Effector memory CD8-positive, alpha-beta T cell (primary cell): Measurements from ENCODE around the gene S1PR3.

Source experiments
- ATAC-seq: fragments of 150-1000 bp; cut with Tn5 transposase; replicated peaks from 2 replicates; pipeline ENCODE4 v1.10.0; 2021; ENCODE audit warnings: mild to moderate bottlenecking, moderate library complexity
- DNase-seq, 3 experiments: peaks; one replicate each; pipeline ENCODE4 v3.0.0; 2021
- H3K27ac Mint-ChIP-seq, 2 donors: one replicate each; pipeline ENCODE4 v1.8.0; 2022; ENCODE audit warnings: mild to moderate bottlenecking in 2 of 2, mixed read lengths in 2 of 2, moderate library complexity in 2 of 2
- H3K27me3 Mint-ChIP-seq, 2 donors: one replicate each; pipeline ENCODE4 v1.8.0; 2022; ENCODE audit warnings: mixed read lengths in 2 of 2
- H3K36me3 Mint-ChIP-seq: one replicate; pipeline ENCODE4 v1.8.0; 2022; ENCODE audit warnings: mild to moderate bottlenecking, moderate library complexity, mixed read lengths; ENCODE audit not compliant: insufficient read depth
- H3K4me1 Mint-ChIP-seq, 2 donors: one replicate each; pipeline ENCODE4 v1.8.0; 2022; ENCODE audit warnings: low read depth in 2 of 2, mixed read lengths in 2 of 2
- H3K4me3 Mint-ChIP-seq, 2 donors: one replicate each; pipeline ENCODE4 v1.8.0; 2022; ENCODE audit warnings: mild to moderate bottlenecking in 2 of 2, mixed read lengths in 2 of 2, moderate library complexity in 2 of 2
- H3K9me3 Mint-ChIP-seq, 2 donors: one replicate each; pipeline ENCODE4 v1.8.0; 2022; ENCODE audit warnings: mixed read lengths in 2 of 2

Gene S1PR3

DNA sequence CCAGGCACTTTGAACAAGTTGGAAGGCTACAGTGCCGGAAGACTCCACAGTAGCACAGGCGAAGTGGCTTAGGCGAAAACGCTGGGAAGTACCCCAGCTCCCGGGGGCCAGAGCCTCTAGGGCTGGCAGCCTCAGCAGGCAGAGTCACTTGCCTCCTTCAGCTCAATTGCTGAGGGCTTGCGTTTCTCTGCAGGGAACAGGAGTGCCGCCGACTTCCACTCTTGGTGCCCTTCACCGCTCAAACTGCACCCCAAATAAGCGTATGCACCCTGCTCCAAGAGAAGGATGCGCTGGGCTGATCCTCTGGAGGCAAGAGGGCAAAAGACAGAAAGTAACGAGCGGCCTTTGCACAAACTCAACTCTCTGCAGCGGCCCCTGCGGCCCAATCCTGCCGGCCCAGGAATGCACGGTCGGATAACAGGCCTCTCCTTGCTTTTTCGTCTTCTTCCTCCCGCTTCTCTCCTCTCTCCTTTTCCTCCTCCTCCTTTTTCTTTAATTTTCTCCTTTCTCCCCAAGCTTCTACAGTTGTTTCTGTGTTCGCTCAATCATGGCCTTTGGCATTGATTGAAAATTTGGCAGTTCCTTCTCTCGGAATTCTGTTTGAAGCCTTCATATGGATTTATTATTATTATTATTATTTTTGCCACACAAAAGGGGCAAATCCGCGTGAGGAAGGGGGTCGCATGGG is 1.1 kb upstream of the S1PR3 start:
- Mint-ChIP-seq H3K36me3 (no peaks in the 10 kb centered on the region), H3K4me1 (peaks cover 0 to 7% of the 10 kb centered on the region in 2 donors), H3K27me3 (peaks cover 66 to 73% of the 10 kb centered on the region in 2 donors), H3K9me3 (no peaks in the 10 kb centered on the region), H3K4me3 (no peak overlapping the region), H3K27ac (no peak overlapping the region)
- DNase-seq (no peak), ATAC-seq (no peak)

- no peak for ATAC-seq
- no peak overlapping the region for H3K27ac Mint-ChIP-seq
- peaks cover 61 to 76% of the 10 kb centered on the region in 2 donors for H3K27me3 Mint-ChIP-seq
- no peaks in the 10 kb centered on the region for H3K9me3 Mint-ChIP-seq
- H3K4me3 Mint-ChIP-seq = no peak overlapping the region
- DNase-seq = no peak
- H3K4me1 Mint-ChIP-seq = peaks cover 0 to 7% of the 10 kb centered on the region in 2 donors
- H3K36me3 Mint-ChIP-seq = no peaks in the 10 kb centered on the region
These were observed 571 bp upstream of the S1PR3 start for GRCh38 chr9:88990729-88991065.

GRCh38 chr9:88992556-88992955 is 1.3 kb downstream of the S1PR3 start:
- Mint-ChIP-seq H3K4me3 (no peak overlapping the region), H3K9me3 (no peaks in the 10 kb centered on the region), H3K36me3 (no peaks in the 10 kb centered on the region), H3K27me3 (peaks cover 47 to 70% of the 10 kb centered on the region in 2 donors), H3K27ac (no peak overlapping the region), H3K4me1 (peaks cover 0 to 7% of the 10 kb centered on the region in 2 donors)
- DNase-seq (no peak), ATAC-seq (no peak)

DNA sequence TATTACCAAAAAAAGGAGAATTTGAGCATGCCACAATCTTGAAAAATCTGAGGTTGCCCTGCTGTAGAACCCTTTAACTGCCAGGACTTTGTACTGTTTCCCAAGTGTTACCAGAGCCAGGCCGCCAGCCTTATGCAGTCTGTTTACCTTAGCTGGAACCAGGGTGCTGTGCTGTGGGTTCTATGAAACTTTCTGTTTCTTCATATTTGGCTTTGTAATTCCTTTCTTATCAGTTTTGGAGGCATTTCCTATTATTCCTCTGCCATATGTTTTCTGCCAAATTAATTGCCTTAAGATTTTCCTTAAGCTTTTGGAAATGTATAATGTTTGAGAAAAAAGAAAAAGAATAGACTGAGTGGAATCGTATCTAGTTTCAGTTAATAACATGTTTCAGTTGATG is 2.1 kb downstream of the S1PR3 start:
- H3K4me3 Mint-ChIP-seq = no peak overlapping the region
- H3K36me3 Mint-ChIP-seq = no peaks in the 10 kb centered on the region
- peaks cover 45 to 64% of the 10 kb centered on the region in 2 donors for H3K27me3 Mint-ChIP-seq
- ATAC-seq = no peak
- peaks cover 0 to 7% of the 10 kb centered on the region in 2 donors for H3K4me1 Mint-ChIP-seq
- no peak for DNase-seq
- H3K9me3 Mint-ChIP-seq = no peaks in the 10 kb centered on the region
- H3K27ac Mint-ChIP-seq = no peak overlapping the region

DNA sequence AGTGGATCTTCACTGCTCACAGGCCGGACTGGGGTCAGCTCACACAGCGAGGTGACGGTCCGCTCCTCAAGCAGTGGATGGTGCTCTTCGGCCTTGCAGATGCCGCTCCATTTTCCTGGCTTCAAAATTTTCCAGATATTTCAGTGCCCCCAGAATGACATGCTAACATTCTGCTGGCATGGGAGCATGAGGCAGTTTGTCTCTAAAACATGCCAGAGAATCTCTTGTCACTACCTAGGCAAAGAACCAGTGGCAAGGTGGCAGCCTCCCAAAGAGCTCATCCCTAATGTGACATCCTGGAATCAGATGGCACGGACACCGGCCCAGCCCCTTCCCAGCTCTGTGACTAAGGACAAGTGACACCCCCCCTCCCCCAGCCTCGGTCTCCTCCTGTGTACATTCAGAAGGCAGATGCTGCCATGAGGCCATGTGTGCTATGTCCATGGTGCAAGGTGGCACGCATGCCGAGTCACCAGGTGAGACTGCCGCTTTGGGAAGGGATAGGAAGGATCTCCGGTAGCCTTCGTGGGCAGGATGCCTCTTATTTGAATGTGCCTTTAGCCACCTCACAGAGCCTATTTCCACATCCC is 2.7 kb downstream of the S1PR3 start:
- H3K9me3 Mint-ChIP-seq = no peaks in the 10 kb centered on the region
- no peak overlapping the region for H3K4me3 Mint-ChIP-seq
- H3K27ac Mint-ChIP-seq = no peak overlapping the region
- peaks cover 0 to 7% of the 10 kb centered on the region in 2 donors for H3K4me1 Mint-ChIP-seq
- H3K36me3 Mint-ChIP-seq = no peaks in the 10 kb centered on the region
- DNase-seq = no peak
- peaks cover 45 to 57% of the 10 kb centered on the region in 2 donors for H3K27me3 Mint-ChIP-seq
- no peak for ATAC-seq

- Mint-ChIP-seq H3K27ac (no peak overlapping the region), H3K27me3 (peaks cover 38 to 51% of the 10 kb centered on the region in 2 donors), H3K9me3 (no peaks in the 10 kb centered on the region), H3K36me3 (no peaks in the 10 kb centered on the region), H3K4me3 (no peak overlapping the region), H3K4me1 (peaks cover 0 to 1% of the 10 kb centered on the region in 2 donors)
- DNase-seq (no peak), ATAC-seq (no peak)
These were observed 3.4 kb downstream of the S1PR3 start for GRCh38 chr9:88994469-88995199.

- ATAC-seq (no peak), DNase-seq (no peak)
- Mint-ChIP-seq H3K4me3 (no peak overlapping the region), H3K36me3 (no peaks in the 10 kb centered on the region), H3K27me3 (peaks cover 35 to 45% of the 10 kb centered on the region in 2 donors), H3K4me1 (no peaks in the 10 kb centered on the region), H3K9me3 (no peaks in the 10 kb centered on the region), H3K27ac (no peak overlapping the region)
These were observed 3.9 kb downstream of the S1PR3 start for GRCh38 chr9:88995200-88995577.

DNA sequence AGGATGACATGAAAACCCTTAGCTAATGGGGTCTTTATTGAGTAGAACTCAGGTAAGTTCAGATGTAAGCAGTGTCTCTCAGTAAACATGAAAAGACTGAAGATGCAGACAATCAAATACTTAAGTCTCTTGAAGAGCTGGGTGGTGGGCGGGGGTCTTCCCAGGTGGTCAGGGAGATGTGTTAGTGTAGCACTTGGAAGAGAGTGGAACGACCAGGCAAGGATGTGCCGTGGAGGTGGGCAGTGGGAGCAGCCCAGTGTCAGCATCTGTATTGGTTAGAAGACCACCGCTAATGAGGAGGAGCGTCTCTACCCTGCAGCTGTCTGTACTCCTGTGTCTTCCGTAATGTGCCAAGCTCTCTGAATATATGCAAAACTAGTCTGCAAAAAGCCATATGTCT is 4.4 kb downstream of the S1PR3 start:
- no peak overlapping the region for H3K4me3 Mint-ChIP-seq
- peaks cover 30 to 41% of the 10 kb centered on the region in 2 donors for H3K27me3 Mint-ChIP-seq
- DNase-seq (no peak), ATAC-seq (no peak)
- no peak overlapping the region for H3K27ac Mint-ChIP-seq
- no peaks in the 10 kb centered on the region for H3K9me3 Mint-ChIP-seq
- H3K4me1 Mint-ChIP-seq = no peaks in the 10 kb centered on the region
- H3K36me3 Mint-ChIP-seq = no peaks in the 10 kb centered on the region

GRCh38 chr9:88996046-88996920 is 5.0 kb downstream of the S1PR3 start:
- peaks cover 3 to 5% of the 10 kb centered on the region in 2 donors for H3K4me1 Mint-ChIP-seq
- ATAC-seq (no peak), DNase-seq (no peak)
- peaks cover 29 to 40% of the 10 kb centered on the region in 2 donors for H3K27me3 Mint-ChIP-seq
- no peaks in the 10 kb centered on the region for H3K36me3 Mint-ChIP-seq
- no peak overlapping the region for H3K27ac Mint-ChIP-seq
- H3K4me3 Mint-ChIP-seq = no peak overlapping the region
- H3K9me3 Mint-ChIP-seq = no peaks in the 10 kb centered on the region

GRCh38 chr9:88996921-88997235 is 5.6 kb downstream of the S1PR3 start:
- DNase-seq (no peak), ATAC-seq (no peak)
- H3K27me3 Mint-ChIP-seq = peaks cover 29 to 42% of the 10 kb centered on the region in 2 donors
- H3K36me3 Mint-ChIP-seq = no peaks in the 10 kb centered on the region
- no peak overlapping the region for H3K27ac Mint-ChIP-seq
- H3K4me3 Mint-ChIP-seq = no peak overlapping the region
- peaks cover 4 to 5% of the 10 kb centered on the region in 2 donors for H3K4me1 Mint-ChIP-seq
- no peaks in the 10 kb centered on the region for H3K9me3 Mint-ChIP-seq

DNA sequence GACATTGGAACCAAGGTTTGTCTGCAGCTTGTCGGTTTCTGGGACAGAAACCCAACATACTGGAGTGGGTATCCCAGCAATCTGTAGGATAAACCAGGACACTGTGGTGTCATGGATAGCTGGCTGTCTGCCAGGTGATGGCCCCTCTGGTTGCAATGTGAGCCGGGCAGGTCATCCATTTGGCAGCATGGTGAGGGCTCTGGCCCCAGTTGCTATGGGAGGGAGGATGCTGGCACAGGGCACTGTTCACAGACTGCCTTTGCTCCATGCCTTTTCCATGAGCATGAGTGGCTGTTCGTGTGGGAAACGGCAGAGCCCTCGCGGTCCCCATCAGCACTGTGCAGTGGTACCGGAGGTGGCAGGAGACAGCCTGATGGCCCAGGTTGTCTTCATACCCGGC is 6.4 kb downstream of the S1PR3 start:
- Mint-ChIP-seq H3K27me3 (peaks cover 29 to 42% of the 10 kb centered on the region in 2 donors), H3K36me3 (no peaks in the 10 kb centered on the region), H3K27ac (no peak overlapping the region), H3K4me1 (peaks cover 5 to 6% of the 10 kb centered on the region in 2 donors), H3K9me3 (no peaks in the 10 kb centered on the region), H3K4me3 (no peak overlapping the region)
- no peak for ATAC-seq
- no peak for DNase-seq

GRCh38 chr9:88998503-88998902 is 7.2 kb downstream of the S1PR3 start:
- H3K27ac Mint-ChIP-seq = no peak overlapping the region
- H3K36me3 Mint-ChIP-seq = no peaks in the 10 kb centered on the region
- H3K9me3 Mint-ChIP-seq = no peaks in the 10 kb centered on the region
- H3K27me3 Mint-ChIP-seq = peaks cover 26 to 41% of the 10 kb centered on the region in 2 donors
- no peak for DNase-seq
- H3K4me3 Mint-ChIP-seq = no peak overlapping the region
- no peak for ATAC-seq
- H3K4me1 Mint-ChIP-seq = peaks cover 5 to 6% of the 10 kb centered on the region in 2 donors

DNA sequence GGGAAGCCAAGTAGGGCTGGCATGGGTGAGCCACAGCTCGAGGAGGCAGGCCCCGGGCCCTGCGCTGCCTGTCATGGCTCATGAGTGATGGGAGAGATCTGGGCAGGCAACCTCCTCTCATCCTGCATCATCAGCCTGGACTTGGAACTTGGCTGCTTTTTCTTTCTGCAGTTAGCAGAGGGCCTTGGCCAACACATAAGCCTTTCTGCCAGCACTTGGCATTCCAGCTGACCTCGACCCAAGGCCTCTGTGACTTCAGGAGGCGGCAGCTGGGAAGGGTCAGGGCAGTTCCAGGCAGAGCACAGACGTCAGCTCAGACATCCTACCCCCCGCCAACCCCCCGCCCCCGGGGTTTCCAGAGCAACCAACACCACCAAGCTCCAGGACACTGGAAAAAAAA is 7.6 kb downstream of the S1PR3 start:
- Mint-ChIP-seq H3K4me3 (no peak overlapping the region), H3K27ac (no peak overlapping the region), H3K36me3 (no peaks in the 10 kb centered on the region), H3K4me1 (peaks cover 5 to 6% of the 10 kb centered on the region in 2 donors), H3K9me3 (no peaks in the 10 kb centered on the region), H3K27me3 (peaks cover 24 to 37% of the 10 kb centered on the region in 2 donors)
- DNase-seq (no peak), ATAC-seq (no peak)
